H1 (cell line): ENCODE data around the gene KIFBP. TPM values are rescaled to one million over a fixed set of nuclear protein-coding genes. Genes with fewer than 3 reads are reported as not detected.

Source experiments
- CTCF ChIA-PET: fragments of 300-600 bp; sonication (Branson Sonifier 250); formaldehyde crosslinking; loops from one replicate; lab custom pipeline; 2021; ENCODE audit not compliant: partially characterized antibody; lab: Charles Lee
- POLR2A ChIA-PET: fragments of 300-600 bp; sonication (Branson Sonifier 250); formaldehyde crosslinking; loops from one replicate; lab custom pipeline; 2021; ENCODE audit warnings: inconsistent platforms; ENCODE audit not compliant: partially characterized antibody; lab: Charles Lee
- DNase-seq, 2 experiments: peaks; one replicate each; pipeline versions ENCODE4 v3.0.0 to v3.0.0-alpha.2; 2010 to 2022; ENCODE audit warnings: low spot score in 2 of 2, low read depth in 1 of 2, mixed read lengths in 1 of 2
- FAIRE-seq: peaks from 2 replicates; lab custom pipeline; 2011; peaks lifted over from hg19 to GRCh38; lab: Jason Lieb, UNC
- H2AFZ ChIP-seq: 2 replicates; pipeline ENCODE4 v1.8.1; 2012; ENCODE audit warnings: low read length, inconsistent platforms
- H2AK5ac ChIP-seq: 2 replicates; pipeline ENCODE4 v1.6.1; 2013; ENCODE audit warnings: low read depth, low read length
- H2BK120ac ChIP-seq: replicated peaks from 2 replicates; pipeline ENCODE3; 2013; ENCODE audit warnings: low read depth, low read length, inconsistent platforms
- H2BK12ac ChIP-seq: 2 replicates; pipeline ENCODE4 v1.6.1; 2013; ENCODE audit warnings: low read depth, low read length
- H2BK15ac ChIP-seq: 2 replicates; pipeline ENCODE4 v1.6.1; 2013; ENCODE audit warnings: low read length
- H2BK20ac ChIP-seq: 2 replicates; pipeline ENCODE4 v1.6.1; 2013; ENCODE audit warnings: low read length
- H2BK5ac ChIP-seq: 2 replicates; pipeline ENCODE4 v1.6.1; 2013; ENCODE audit warnings: low read depth, low read length
- H3K14ac ChIP-seq: 2 replicates; pipeline ENCODE4 v1.6.1; 2013; ENCODE audit warnings: inconsistent platforms; ENCODE audit not compliant: insufficient read length
- H3K18ac ChIP-seq: 2 replicates; pipeline ENCODE4 v1.6.1; 2013; ENCODE audit warnings: low read length; ENCODE audit errors: extremely low read depth
- H3K23ac ChIP-seq: 2 replicates; pipeline ENCODE4 v1.6.1; 2013; ENCODE audit warnings: inconsistent platforms; ENCODE audit not compliant: insufficient read length
- H3K23me2 ChIP-seq: 2 replicates; pipeline ENCODE4 v1.6.1; 2013; ENCODE audit warnings: low read depth, low read length
- H3K27ac ChIP-seq: 2 replicates; pipeline ENCODE4 v1.6.1; 2011; ENCODE audit warnings: low read depth, low read length, inconsistent platforms
- H3K27me3 ChIP-seq, 4 experiments: replicated peaks in 1 of 4; 1 replicate in 1 of 4; 2 replicates in 3 of 4; pipeline versions ENCODE4 v1.6.1 to v1.8.1; 2011 to 2013; ENCODE audit warnings: low read length in 3 of 4, mild to moderate bottlenecking in 3 of 4, inconsistent platforms in 2 of 4, mixed read lengths in 2 of 4, moderate library complexity in 1 of 4; ENCODE audit not compliant: control insufficient read depth in 3 of 4, insufficient read depth in 3 of 4; ENCODE audit errors: extremely low read depth in 1 of 4
- H3K36me3 ChIP-seq, 4 experiments: 2 replicates each; pipeline versions ENCODE4 v1.6.1 to v1.8.1; 2011 to 2013; ENCODE audit warnings: mild to moderate bottlenecking in 4 of 4, low read length in 3 of 4, moderate library complexity in 2 of 4, control low read depth in 1 of 4, inconsistent platforms in 1 of 4; ENCODE audit not compliant: insufficient read depth in 4 of 4, control insufficient read depth in 2 of 4
- H3K4ac ChIP-seq: replicated peaks from 2 replicates; pipeline ENCODE3; 2013; ENCODE audit warnings: low read length, low read depth, mixed read lengths, inconsistent platforms; ENCODE audit not compliant: insufficient read length
- H3K4me1 ChIP-seq, 4 experiments: replicated peaks in 1 of 4; 1 replicate in 1 of 4; 2 replicates in 3 of 4; pipeline versions ENCODE4 v1.6.1 to v1.8.1; 2011 to 2013; ENCODE audit warnings: low read length in 3 of 4, inconsistent platforms in 2 of 4, mixed read lengths in 1 of 4; ENCODE audit not compliant: insufficient read depth in 4 of 4, control insufficient read depth in 3 of 4
- H3K4me2 ChIP-seq, 2 experiments: 2 replicates each; pipeline versions ENCODE4 v1.6.1 to v1.8.1; 2011 to 2013; ENCODE audit warnings: low read depth in 2 of 2, low read length in 2 of 2, control low read depth in 1 of 2, inconsistent platforms in 1 of 2, mild to moderate bottlenecking in 1 of 2; ENCODE audit not compliant: insufficient read depth in 1 of 2
- H3K4me3 ChIP-seq, 4 experiments: fragments of 200-600, 300-600 bp in 1 of 4; sonication (generic), shearing (Covaris generic), sonication (Bioruptor Twin) in 1 of 4; 2 replicates each; pipeline versions ENCODE4 v1.5.1 to v1.8.1; 2011 to 2016; ENCODE audit warnings: low read length in 4 of 4, low read depth in 3 of 4, control low read depth in 2 of 4, inconsistent platforms in 2 of 4, mild to moderate bottlenecking in 2 of 4, mixed read lengths in 1 of 4, moderate library complexity in 1 of 4; ENCODE audit not compliant: insufficient read depth in 2 of 4; ENCODE audit errors: extremely low read depth in 1 of 4
- H3K56ac ChIP-seq: replicated peaks from 2 replicates; pipeline ENCODE3; 2013; ENCODE audit warnings: low read depth, mild to moderate bottlenecking, mixed read lengths, low read length, inconsistent platforms; ENCODE audit not compliant: insufficient read length
- H3K79me1 ChIP-seq: 2 replicates; pipeline ENCODE4 v1.6.1; 2013; ENCODE audit warnings: low read depth, low read length, control low read depth
- H3K79me2 ChIP-seq, 2 experiments: 2 replicates each; pipeline versions ENCODE4 v1.6.1 to v1.8.1; 2012 to 2013; ENCODE audit warnings: low read length in 2 of 2, mild to moderate bottlenecking in 2 of 2, inconsistent platforms in 1 of 2; ENCODE audit not compliant: insufficient read depth in 2 of 2, control insufficient read depth in 1 of 2
- H3K9ac ChIP-seq, 4 experiments: replicated peaks in 1 of 4; 1 replicate in 1 of 4; 2 replicates in 3 of 4; pipeline versions ENCODE4 v1.6.1 to v1.8.1; 2011 to 2013; ENCODE audit warnings: low read depth in 3 of 4, low read length in 3 of 4, control low read depth in 2 of 4, mild to moderate bottlenecking in 2 of 4, moderate library complexity in 2 of 4, inconsistent platforms in 1 of 4; ENCODE audit errors: extremely low read depth in 1 of 4
- H3K9me3 ChIP-seq, 2 experiments: 2 replicates each; pipeline versions ENCODE4 v1.6.1 to v1.8.1; 2012 to 2013; ENCODE audit warnings: mild to moderate bottlenecking in 2 of 2, moderate library complexity in 2 of 2, control low read depth in 1 of 2, inconsistent platforms in 1 of 2, low read depth in 1 of 2, low read length in 1 of 2, mixed read lengths in 1 of 2; ENCODE audit not compliant: insufficient read depth in 2 of 2
- H4K20me1 ChIP-seq, 2 experiments: replicated peaks in 1 of 2; 2 replicates each; pipeline versions ENCODE3 to v1.8.1; 2011 to 2013; ENCODE audit warnings: inconsistent platforms in 2 of 2, low read length in 2 of 2, mild to moderate bottlenecking in 1 of 2; ENCODE audit not compliant: insufficient read depth in 2 of 2, control insufficient read depth in 1 of 2
- H4K5ac ChIP-seq: 2 replicates; pipeline ENCODE4 v1.6.1; 2013; ENCODE audit warnings: low read length, low read depth, mixed read lengths, inconsistent platforms; ENCODE audit not compliant: insufficient read length
- H4K8ac ChIP-seq: 2 replicates; pipeline ENCODE4 v1.8.0; 2013; ENCODE audit warnings: mild to moderate bottlenecking, moderate library complexity, low read length, inconsistent platforms; ENCODE audit not compliant: insufficient read depth; ENCODE audit errors: extremely low read depth
- H4K91ac ChIP-seq: replicated peaks from 2 replicates; pipeline ENCODE3; 2013; ENCODE audit warnings: low read length, mixed read lengths, inconsistent platforms; ENCODE audit not compliant: insufficient read length
- BACH1 ChIP-seq: IDR thresholded peaks from 2 replicates; pipeline ENCODE4 v1.6.1; 2012; ENCODE audit warnings: low read length, improper control_type of control experiment
- BRCA1 ChIP-seq: IDR thresholded peaks from 2 replicates; pipeline ENCODE4 v1.6.1; 2012; ENCODE audit warnings: low read depth, low read length, improper control_type of control experiment
- NRF1 ChIP-seq: IDR thresholded peaks from 2 replicates; pipeline ENCODE4 v1.6.1; 2011; ENCODE audit warnings: mild to moderate bottlenecking, low read depth, low read length, improper control_type of control experiment
- PHF8 ChIP-seq: fragments of 200-600 bp; sonication (generic); conservative IDR thresholded peaks from 2 replicates; pipeline ENCODE4 v1.7.1; 2012; ENCODE audit warnings: low read depth, mild to moderate bottlenecking, inconsistent platforms, low read length, moderate library complexity
- POU5F1 ChIP-seq: IDR thresholded peaks from 2 replicates; pipeline ENCODE4 v1.6.1; 2011; ENCODE audit warnings: low read depth, mild to moderate bottlenecking, low read length, moderate library complexity
- SAP30 ChIP-seq: fragments of 300-600 bp; sonication (generic); IDR thresholded peaks from 2 replicates; pipeline ENCODE4 v1.7.1; 2012; ENCODE audit warnings: low read length, moderate library complexity, mild to moderate bottlenecking, inconsistent platforms; ENCODE audit not compliant: insufficient read depth, insufficient replicate concordance
- SIRT6 ChIP-seq: IDR thresholded peaks from one replicate; pipeline ENCODE4 v1.7.1; 2012; ENCODE audit warnings: low read length, inconsistent platforms
- YY1 ChIP-seq: IDR thresholded peaks from 2 replicates; pipeline ENCODE4 v1.6.1; 2011; ENCODE audit warnings: low read depth, mild to moderate bottlenecking, low read length
- WGBS, 2 experiments: shearing (Covaris generic) in 1 of 2; methylation state at CpG; one replicate each; pipeline versions ENCODE4 v1.1.6 to v1.1.7; 2013 to 2015; ENCODE audit warnings: low lambda C conversion rate in 2 of 2, mixed read lengths in 2 of 2, inconsistent platforms in 1 of 2, low coverage in 1 of 2, missing lambda C conversion rate in 1 of 2; ENCODE audit not compliant: insufficient replicate concordance in 2 of 2, insufficient coverage in 1 of 2, insufficient read length in 1 of 2; ENCODE audit errors: extremely low coverage in 1 of 2, missing lambda C conversion rate in 1 of 2; 5-methylcytosine and 5-hydroxymethylcytosine counted together
- polyA plus RNA-seq, 7 experiments: library from polyadenylated mRNA; depleted of rRNA in 3 of 7; stranded (reverse) in 5 of 7; unstranded in 2 of 7; fragments of >200 nt in 5 of 7; fragments of 200-250 nt in 2 of 7; gene quantifications; 1 replicate in 5 of 7; 2 replicates in 1 of 7; 4 replicates in 1 of 7; pipeline versions ENCODE4 v1.2.1 to v1.2.3, GENCODE V29; 2011 to 2013; ENCODE audit warnings: missing spikeins in 2 of 7, mixed read lengths in 2 of 7
- total RNA-seq: library from RNA; stranded (reverse); fragmentation: NEBNext Ultra II Directional; extraction: Animal tissue kit (Norgen Biotek cat#: 25700); gene quantifications from 2 replicates; pipeline ENCODE4 v1.2.1, GENCODE V29; 2021
- TF ChIP-seq, protein P1 (sequence below): IDR thresholded peaks from 2 replicates; pipeline ENCODE4 v1.6.1; 2012; ENCODE audit warnings: inconsistent platforms

KIFBP gene
- total and polyA plus RNA-seq, 2 of the 8 experiments (the other 6 are each of a cell fraction or from before 2014, with no cell fraction given) = 17.3 to 34.6 TPM

DNA sequence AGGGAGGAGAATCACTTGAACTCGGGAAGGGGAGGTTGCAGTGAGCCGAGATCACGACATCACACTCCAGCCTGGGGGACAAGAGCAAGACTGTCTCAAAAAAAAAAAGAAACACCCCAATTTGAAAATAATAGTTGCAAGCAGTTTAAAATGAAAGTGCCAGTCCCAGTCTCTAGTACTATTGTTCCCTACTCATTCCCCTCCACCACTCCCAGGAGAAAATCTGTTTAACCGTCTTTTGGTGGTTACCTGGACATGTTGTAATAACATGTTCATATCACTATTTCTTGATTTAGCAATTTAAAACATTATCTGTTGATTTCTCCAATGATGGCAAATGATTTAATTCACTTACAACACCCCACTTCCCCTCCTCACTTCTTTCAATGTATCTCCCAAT, 44.7 kb downstream of the KIFBP start:
- H3K4me2 ChIP-seq = no peak overlapping the region
- H3K79me2 ChIP-seq = no peaks in the 10 kb centered on the region
- no peak overlapping the region for H3K56ac ChIP-seq
- peaks cover 12 to 17% of the 10 kb centered on the region in 2 experiments; a peak in 3 of 4 replicates for H3K9me3 ChIP-seq
- no peaks in the 10 kb centered on the region for H4K20me1 ChIP-seq
- H3K4me3 ChIP-seq = no peak overlapping the region
- no peak overlapping the region for H3K4ac ChIP-seq
- no peak overlapping the region for H2BK12ac ChIP-seq
- H3K23ac ChIP-seq = no peak overlapping the region
- no peak overlapping the region for H3K27ac ChIP-seq
- POLR2A ChIA-PET = no interaction called here
- 94% methylated on average over 4 of the region's 4 CpGs; no CpG with 5 or more reads in 1 of the 2 experiments for WGBS, 2 experiments
- CTCF ChIA-PET = no interaction called here
- no peak overlapping the region for H2BK5ac ChIP-seq
- no peaks in the 10 kb centered on the region for H3K79me1 ChIP-seq
- no peak overlapping the region for H4K5ac ChIP-seq
- no peak for FAIRE-seq
- H3K9ac ChIP-seq = no peak overlapping the region
- no peaks in the 10 kb centered on the region for H3K27me3 ChIP-seq
- H3K18ac ChIP-seq = no peak overlapping the region
- no peak overlapping the region for H2AFZ ChIP-seq
- H4K8ac ChIP-seq = no peak overlapping the region
- no peak overlapping the region for H4K91ac ChIP-seq
- no peaks in the 10 kb centered on the region for H3K4me1 ChIP-seq
- H3K14ac ChIP-seq = no peak overlapping the region
- H2BK20ac ChIP-seq = no peak overlapping the region
- no peaks in the 10 kb centered on the region for H3K23me2 ChIP-seq
- no peak overlapping the region for H2BK15ac ChIP-seq
- no peak overlapping the region for H2AK5ac ChIP-seq
- no peak for DNase-seq
- no peaks in the 10 kb centered on the region for H3K36me3 ChIP-seq
- H2BK120ac ChIP-seq = no peak overlapping the region
- TF ChIP-seq POU5F1 (no peak), SAP30 (no peak), SIRT6 (no peak), BACH1 (no peak), BRCA1 (no peak), NRF1 (no peak), PHF8 (no peak), YY1 (no peak)
- TF ChIP-seq, protein P1, sequence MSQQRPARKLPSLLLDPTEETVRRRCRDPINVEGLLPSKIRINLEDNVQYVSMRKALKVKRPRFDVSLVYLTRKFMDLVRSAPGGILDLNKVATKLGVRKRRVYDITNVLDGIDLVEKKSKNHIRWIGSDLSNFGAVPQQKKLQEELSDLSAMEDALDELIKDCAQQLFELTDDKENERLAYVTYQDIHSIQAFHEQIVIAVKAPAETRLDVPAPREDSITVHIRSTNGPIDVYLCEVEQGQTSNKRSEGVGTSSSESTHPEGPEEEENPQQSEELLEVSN = no peak
